Hepatocyte (in vitro differentiated cells): ENCODE results near the gene CLEC4M. TPM values are rescaled to one million over a fixed set of nuclear protein-coding genes. Genes with fewer than 3 reads are reported as not detected.

Experiments used
- DNase-seq: peaks from one replicate; pipeline ENCODE4 v3.0.0-alpha.2; 2016; ENCODE audit warnings: low spot score
- H2AFZ ChIP-seq: fragments of 200-600 bp; sonication (generic); 2 replicates; pipeline ENCODE4 v1.6.0; 2016; ENCODE audit warnings: antibody characterized with exemption, mild to moderate bottlenecking
- H3K27ac ChIP-seq: fragments of 200-600 bp; sonication (generic); 2 replicates; pipeline ENCODE4 v1.5.1; 2016; ENCODE audit warnings: mild to moderate bottlenecking
- H3K27me3 ChIP-seq: fragments of 200-600 bp; sonication (generic); 2 replicates; pipeline ENCODE4 v1.6.1; 2016
- H3K36me3 ChIP-seq: fragments of 200-600 bp; sonication (generic); replicated peaks from 2 replicates; pipeline ENCODE4 v1.5.1; 2016; ENCODE audit warnings: low read depth; ENCODE audit not compliant: insufficient read depth
- H3K4me1 ChIP-seq: fragments of 200-600 bp; sonication (generic); 2 replicates; pipeline ENCODE4 v1.5.1; 2016; ENCODE audit warnings: mild to moderate bottlenecking, moderate library complexity; ENCODE audit not compliant: insufficient read depth
- H3K4me2 ChIP-seq: fragments of 200-600 bp; sonication (generic); 2 replicates; pipeline ENCODE4 v1.6.0; 2016
- H3K4me3 ChIP-seq: fragments of 200-600 bp; sonication (generic); 2 replicates; pipeline ENCODE4 v1.5.1; 2016; ENCODE audit warnings: mild to moderate bottlenecking
- H3K79me2 ChIP-seq: fragments of 200-600 bp; sonication (generic); 2 replicates; pipeline ENCODE4 v1.6.0; 2017; ENCODE audit warnings: mild to moderate bottlenecking
- H3K9me2 ChIP-seq: fragments of 200-600 bp; sonication (generic); replicated peaks from 2 replicates; pipeline ENCODE4 v1.6.0; 2017; ENCODE audit warnings: mild to moderate bottlenecking; ENCODE audit not compliant: insufficient read depth
- H3K9me3 ChIP-seq: fragments of 200-600 bp; sonication (generic); 2 replicates; pipeline ENCODE4 v1.5.1; 2016; ENCODE audit warnings: low read depth, mild to moderate bottlenecking
- H4K20me1 ChIP-seq: fragments of 200-600 bp; sonication (generic); 2 replicates; pipeline ENCODE4 v1.6.0; 2016; ENCODE audit warnings: mild to moderate bottlenecking; ENCODE audit not compliant: insufficient read depth, poor library complexity, severe bottlenecking
- CTCF ChIP-seq: fragments of 200-600 bp; sonication (generic); IDR thresholded peaks from 2 replicates; pipeline ENCODE4 v1.5.1; 2016; ENCODE audit warnings: antibody characterized with exemption, mild to moderate bottlenecking; ENCODE audit not compliant: poor library complexity
- EZH2 ChIP-seq: fragments of 200-600 bp; sonication (generic); IDR thresholded peaks from 2 replicates; pipeline ENCODE4 v1.6.1; 2016; ENCODE audit warnings: antibody characterized with exemption, mild to moderate bottlenecking, borderline replicate concordance
- EZH2phosphoT487 ChIP-seq: fragments of 200-600 bp; sonication (generic); IDR thresholded peaks from one replicate; pipeline ENCODE4 v1.6.1; 2018; ENCODE audit warnings: antibody characterized with exemption, mild to moderate bottlenecking, low read depth, moderate library complexity; ENCODE audit not compliant: unreplicated experiment, severe bottlenecking
- WGBS: methylation state at CpG from one replicate; pipeline ENCODE4 v1.1.6; 2016; ENCODE audit warnings: low lambda C conversion rate; ENCODE audit errors: missing lambda C conversion rate; 5-methylcytosine and 5-hydroxymethylcytosine counted together
- polyA plus RNA-seq: library from polyadenylated mRNA; unstranded; fragments of >200 nt; fragmentation: Nextera tagmentation; extraction: Ambion mirVana; gene quantifications from 2 replicates; pipeline ENCODE4 v1.2.1, GENCODE V29; 2016
- total RNA-seq: library from RNA; depleted of rRNA; stranded (reverse); fragments of >200 nt; gene quantifications from 2 replicates; pipeline ENCODE4 v1.2.3, GENCODE V29; 2014

CLEC4M gene
- total and polyA plus RNA-seq, 2 experiments from 2014 or later = 0.07 TPM; not detected in 1

- no peak overlapping the region for H3K4me2 ChIP-seq
- H3K9me2 ChIP-seq = no peaks in the 10 kb centered on the region
- no peak overlapping the region for H2AFZ ChIP-seq
- no peaks in the 10 kb centered on the region for H4K20me1 ChIP-seq
- no peaks in the 10 kb centered on the region for H3K9me3 ChIP-seq
- no peak for DNase-seq
- no peaks in the 10 kb centered on the region for H3K4me1 ChIP-seq
- H3K36me3 ChIP-seq = no peaks in the 10 kb centered on the region
- no peaks in the 10 kb centered on the region for H3K79me2 ChIP-seq
- peaks cover 3% of the 10 kb centered on the region for H3K27me3 ChIP-seq
- WGBS = 88% methylated on average over 8 of the region's 8 CpGs
- no peak overlapping the region for H3K27ac ChIP-seq
- TF ChIP-seq EZH2phosphoT487 = no peak
- no peak for TF ChIP-seq CTCF
- TF ChIP-seq EZH2 = no peak
- no peak overlapping the region for H3K4me3 ChIP-seq
Measured at GRCh38 chr19:7718668-7719067, 44.4 kb upstream of the CLEC4M start.

- H4K20me1 ChIP-seq = no peaks in the 10 kb centered on the region
- no peak overlapping the region for H2AFZ ChIP-seq
- DNase-seq = no peak
- H3K4me1 ChIP-seq = no peaks in the 10 kb centered on the region
- no peak overlapping the region for H3K4me2 ChIP-seq
- no peaks in the 10 kb centered on the region for H3K79me2 ChIP-seq
- no peak for TF ChIP-seq EZH2phosphoT487
- no peak for TF ChIP-seq EZH2
- TF ChIP-seq CTCF = no peak
- WGBS = 81% methylated on average over 6 of the region's 6 CpGs
- H3K4me3 ChIP-seq = no peak overlapping the region
- no peaks in the 10 kb centered on the region for H3K36me3 ChIP-seq
- H3K27me3 ChIP-seq = peaks cover 3% of the 10 kb centered on the region
- H3K9me2 ChIP-seq = no peaks in the 10 kb centered on the region
- no peaks in the 10 kb centered on the region for H3K9me3 ChIP-seq
- H3K27ac ChIP-seq = no peak overlapping the region
Measured at GRCh38 chr19:7720351-7720750, 42.7 kb upstream of the CLEC4M start.

- H3K36me3 ChIP-seq = no peaks in the 10 kb centered on the region
- no peak overlapping the region for H3K4me3 ChIP-seq
- H3K4me2 ChIP-seq = no peak overlapping the region
- no peak for TF ChIP-seq EZH2phosphoT487
- no peak for TF ChIP-seq CTCF
- TF ChIP-seq EZH2 = no peak
- H3K9me2 ChIP-seq = no peaks in the 10 kb centered on the region
- H4K20me1 ChIP-seq = no peaks in the 10 kb centered on the region
- no peaks in the 10 kb centered on the region for H3K79me2 ChIP-seq
- peaks cover 3% of the 10 kb centered on the region for H3K27me3 ChIP-seq
- H3K4me1 ChIP-seq = no peaks in the 10 kb centered on the region
- WGBS = 66% methylated on average over 5 of the region's 5 CpGs
- no peak for DNase-seq
- no peak overlapping the region for H2AFZ ChIP-seq
- no peaks in the 10 kb centered on the region for H3K9me3 ChIP-seq
- H3K27ac ChIP-seq = no peak overlapping the region
Measured at GRCh38 chr19:7722231-7722651, 40.8 kb upstream of the CLEC4M start.

- no peak overlapping the region for H2AFZ ChIP-seq
- H3K9me2 ChIP-seq = no peaks in the 10 kb centered on the region
- H3K9me3 ChIP-seq = no peaks in the 10 kb centered on the region
- no peak overlapping the region for H3K27ac ChIP-seq
- no peaks in the 10 kb centered on the region for H3K36me3 ChIP-seq
- no peaks in the 10 kb centered on the region for H3K4me1 ChIP-seq
- no peak for DNase-seq
- TF ChIP-seq CTCF = no peak
- no peak for TF ChIP-seq EZH2phosphoT487
- no peak for TF ChIP-seq EZH2
- no peak overlapping the region for H3K4me2 ChIP-seq
- peaks cover 37% of the 10 kb centered on the region for H3K27me3 ChIP-seq
- no peaks in the 10 kb centered on the region for H4K20me1 ChIP-seq
- H3K4me3 ChIP-seq = no peak overlapping the region
- 65% methylated on average over 2 of the region's 2 CpGs for WGBS
- H3K79me2 ChIP-seq = no peaks in the 10 kb centered on the region
Measured at GRCh38 chr19:7725791-7726190, 37.3 kb upstream of the CLEC4M start.
